ENCODE data around the gene VAMP4. TPM values are rescaled to one million over a fixed set of nuclear protein-coding genes. Genes with fewer than 3 reads are reported as not detected.

VAMP4 gene
- polyA plus RNA-seq, 1 of the 3 experiments (the other 2 are of a cell fraction): 2.5 TPM

GRCh38 chr1:171786534-171786933 lies 44.7 kb upstream of the VAMP4 start (continued):
- TF ChIP-seq REST (IDR thresholded peaks at IDR 0.05; ENCODE audit: low read depth, low read length) (no peak), IRF3 (IDR thresholded peaks at IDR 0.05; ENCODE audit: low read depth, low read length) (no peak), EP300 (IDR thresholded peaks at IDR 0.05; ENCODE audit: borderline replicate concordance in 1 of 2, low read depth in 1 of 2, low read length in 1 of 2) (no peak)

DNA sequence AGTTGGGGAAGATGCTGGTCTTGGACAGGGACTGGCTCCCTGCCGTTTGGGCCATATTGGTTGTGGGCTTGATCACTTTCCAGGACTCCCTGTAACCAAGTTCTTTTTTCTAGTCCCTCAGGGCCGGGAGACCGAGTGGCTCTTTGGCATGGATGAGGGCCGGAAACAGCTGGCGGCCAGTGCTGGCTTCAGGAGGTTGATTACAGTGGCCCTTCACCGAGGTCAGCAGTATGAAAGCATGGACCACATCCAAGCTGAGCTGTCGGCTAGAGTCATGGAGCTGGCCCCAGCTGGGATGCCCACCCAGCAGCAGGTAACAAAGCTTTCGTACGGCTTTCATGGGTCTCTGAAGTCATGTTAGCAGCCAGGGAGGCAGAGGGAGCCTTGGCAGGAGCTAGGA lies 43.9 kb upstream of the VAMP4 start:
- TF ChIP-seq NFIC (IDR thresholded peaks at IDR 0.05; ENCODE audit: borderline replicate concordance) (no peak), JUND (IDR thresholded peaks at IDR 0.05) (no peak), PBX3 (IDR thresholded peaks at IDR 0.05) (no peak), GABPA (IDR thresholded peaks at IDR 0.05; ENCODE audit: low read depth) (no peak), POLR2AphosphoS5 (IDR thresholded peaks at IDR 0.05; ENCODE audit: low read depth, low read length) (no peak), RFX5 (IDR thresholded peaks at IDR 0.05; ENCODE audit: low read length) (no peak), TCF12 (IDR thresholded peaks at IDR 0.05) (no peak)
- TF ChIP-seq, protein P1, sequence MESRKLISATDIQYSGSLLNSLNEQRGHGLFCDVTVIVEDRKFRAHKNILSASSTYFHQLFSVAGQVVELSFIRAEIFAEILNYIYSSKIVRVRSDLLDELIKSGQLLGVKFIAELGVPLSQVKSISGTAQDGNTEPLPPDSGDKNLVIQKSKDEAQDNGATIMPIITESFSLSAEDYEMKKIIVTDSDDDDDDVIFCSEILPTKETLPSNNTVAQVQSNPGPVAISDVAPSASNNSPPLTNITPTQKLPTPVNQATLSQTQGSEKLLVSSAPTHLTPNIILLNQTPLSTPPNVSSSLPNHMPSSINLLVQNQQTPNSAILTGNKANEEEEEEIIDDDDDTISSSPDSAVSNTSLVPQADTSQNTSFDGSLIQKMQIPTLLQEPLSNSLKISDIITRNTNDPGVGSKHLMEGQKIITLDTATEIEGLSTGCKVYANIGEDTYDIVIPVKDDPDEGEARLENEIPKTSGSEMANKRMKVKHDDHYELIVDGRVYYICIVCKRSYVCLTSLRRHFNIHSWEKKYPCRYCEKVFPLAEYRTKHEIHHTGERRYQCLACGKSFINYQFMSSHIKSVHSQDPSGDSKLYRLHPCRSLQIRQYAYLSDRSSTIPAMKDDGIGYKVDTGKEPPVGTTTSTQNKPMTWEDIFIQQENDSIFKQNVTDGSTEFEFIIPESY (IDR thresholded peaks at IDR 0.05; ENCODE audit: borderline replicate concordance, low read depth): no peak
- Histone ChIP-seq H3K27ac (ENCODE audit: low read depth in 2 of 2, low read length in 1 of 2) (no peak overlapping the region), H3K9me3 (no peaks in the 10 kb centered on the region), H3K4me2 (no peak overlapping the region), H3K4me1 (ENCODE audit: control insufficient read depth in 1 of 2, insufficient read depth in 2 of 2, low read depth in 1 of 2, low read length in 1 of 2) (peaks cover 9 to 28% of the 10 kb centered on the region in 2 experiments; a peak in 2 of 4 replicates), H3K27me3 (ENCODE audit: insufficient read depth) (no peaks in the 10 kb centered on the region), H3K36me3 (replicated peaks in 1 of 2; ENCODE audit: control insufficient read depth in 1 of 2, insufficient read depth in 2 of 2, low read length in 1 of 2) (peaks cover 30 to 73% of the 10 kb centered on the region in 2 experiments), H2AFZ (ENCODE audit: low read depth) (no peak overlapping the region), H3K4me3 (ENCODE audit: low read depth in 2 of 2, low read length in 1 of 2) (no peak overlapping the region), H3F3A (replicated peaks; ENCODE audit: insufficient read depth) (peaks cover 2% of the 10 kb centered on the region), H3K9ac (no peak overlapping the region), H4K20me1 (ENCODE audit: insufficient read depth) (no peaks in the 10 kb centered on the region), H3K79me2 (ENCODE audit: insufficient read depth) (peaks cover 42% of the 10 kb centered on the region), H3K9me2 (no peaks in the 10 kb centered on the region)
- ChIA-PET POLR2A (no interaction called here), CTCF (interaction anchor here (0.6 to 11.1 kb wide), 5 partner anchors 16 to 826 kb away, joined by 3 to 74 read pairs (median 5); no protein-coding TSS in a partner anchor)
- no peak for DNase-seq
- WGBS (ENCODE audit: low lambda C conversion rate): 96% methylated on average over 7 of the region's 9 CpGs
